Karpas-422 (cell line): ENCODE measurements around the gene SEMA5A. TPM values are rescaled to one million over a fixed set of nuclear protein-coding genes. Genes with fewer than 3 reads are reported as not detected.

ENCODE experiments used
- DNase-seq: peaks from one replicate; pipeline ENCODE4 v3.0.0-alpha.2; 2015
- H2AFZ ChIP-seq: fragments of 200-600 bp; sonication (generic); 2 replicates; pipeline ENCODE4 v1.6.1; 2014; ENCODE audit warnings: antibody characterized with exemption, low read length, mixed read lengths
- H3K27ac ChIP-seq: fragments of 200-600 bp; sonication (generic); 2 replicates; pipeline ENCODE4 v1.5.1; 2014; ENCODE audit warnings: mild to moderate bottlenecking, low read length, moderate library complexity
- H3K27me3 ChIP-seq: fragments of 200-600 bp; sonication (generic); 2 replicates; pipeline ENCODE4 v1.6.1; 2014; ENCODE audit warnings: low read length, mixed read lengths
- H3K36me3 ChIP-seq: fragments of 200-600 bp; sonication (generic); 2 replicates; pipeline ENCODE4 v1.6.1; 2014; ENCODE audit warnings: low read length, mixed read lengths; ENCODE audit not compliant: insufficient read depth
- H3K4me1 ChIP-seq: fragments of 200-600 bp; sonication (generic); 2 replicates; pipeline ENCODE4 v1.6.1; 2014; ENCODE audit warnings: mild to moderate bottlenecking, low read length, mixed read lengths
- H3K4me2 ChIP-seq: fragments of 200-600 bp; sonication (generic); 2 replicates; pipeline ENCODE4 v1.6.1; 2014; ENCODE audit warnings: low read length, low read depth, mild to moderate bottlenecking; ENCODE audit not compliant: poor library complexity, severe bottlenecking
- H3K4me3 ChIP-seq: fragments of 200-600 bp; sonication (generic); 2 replicates; pipeline ENCODE4 v1.5.1; 2014; ENCODE audit warnings: mild to moderate bottlenecking, antibody characterized with exemption, low read length, mixed read lengths
- H3K79me2 ChIP-seq: fragments of 200-600 bp; sonication (generic); 2 replicates; pipeline ENCODE4 v1.6.1; 2014; ENCODE audit warnings: mild to moderate bottlenecking, low read length, mixed read lengths
- H3K9ac ChIP-seq: fragments of 200-600 bp; sonication (generic); 2 replicates; pipeline ENCODE4 v1.6.0; 2014; ENCODE audit warnings: low read length
- H3K9me2 ChIP-seq: fragments of 200-600 bp; sonication (generic), shearing (Covaris generic); replicated peaks from 2 replicates; pipeline ENCODE4 v1.6.0; 2014; ENCODE audit warnings: mild to moderate bottlenecking, low read length, moderate library complexity; ENCODE audit not compliant: insufficient read depth
- H3K9me3 ChIP-seq: fragments of 300-700, 200-600 bp; sonication (generic); 2 replicates; pipeline ENCODE4 v1.6.1; 2014; ENCODE audit warnings: low read length, mixed read lengths
- H4K20me1 ChIP-seq: fragments of 200-600 bp; sonication (generic); 2 replicates; pipeline ENCODE4 v1.6.1; 2014; ENCODE audit warnings: mild to moderate bottlenecking, antibody characterized with exemption, low read length, low read depth; ENCODE audit not compliant: insufficient read depth
- total RNA-seq: library from RNA; depleted of rRNA; stranded (reverse); fragments of >200 nt; shearing (Covaris generic); gene quantifications from 2 replicates; pipeline ENCODE4 v1.2.3, GENCODE V29; 2014; ENCODE audit warnings: low replicate concordance

The SEMA5A gene
- total RNA-seq, 1 experiment from 2014 or later = not detected

DNA sequence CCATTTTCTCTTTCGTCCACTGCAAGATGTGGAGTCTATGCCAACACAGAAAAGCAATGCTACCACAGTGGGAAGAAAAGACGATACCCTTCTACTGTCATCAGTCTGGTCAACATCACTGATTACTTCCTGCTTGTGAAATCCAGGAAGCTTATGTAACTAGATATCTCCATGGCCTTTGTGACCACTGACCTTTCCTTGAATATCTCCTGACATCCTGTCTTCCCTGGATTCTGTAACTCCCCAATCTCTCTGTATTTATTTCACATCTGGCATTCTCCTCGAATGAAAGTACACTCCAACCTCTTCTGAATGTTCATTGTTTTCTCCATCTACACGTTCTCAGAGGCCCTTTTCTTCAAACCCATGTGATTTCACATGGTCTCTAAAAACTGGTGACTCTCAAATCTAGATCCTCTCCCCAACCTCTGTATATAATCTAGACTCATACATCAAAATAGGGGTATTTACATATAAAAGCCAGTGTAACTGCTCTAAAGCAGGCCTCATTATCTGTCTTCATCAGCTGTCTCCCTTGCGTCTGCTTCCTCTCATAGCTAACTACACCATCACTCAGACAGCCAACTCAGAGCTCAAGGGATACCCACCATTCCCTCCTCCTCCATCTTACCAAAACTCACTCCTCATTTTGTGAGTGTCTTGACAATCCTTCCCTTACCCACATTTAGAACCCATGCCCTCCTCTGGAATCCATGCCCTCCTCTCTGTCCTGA is 156.8 kb downstream of the SEMA5A start:
- Histone ChIP-seq H3K9me2 (no peaks in the 10 kb centered on the region), H3K27ac (no peak overlapping the region), H4K20me1 (no peaks in the 10 kb centered on the region), H3K9me3 (no peaks in the 10 kb centered on the region), H3K4me3 (no peak overlapping the region), H2AFZ (no peak overlapping the region), H3K27me3 (no peaks in the 10 kb centered on the region), H3K4me1 (no peaks in the 10 kb centered on the region), H3K9ac (no peak overlapping the region), H3K79me2 (no peaks in the 10 kb centered on the region), H3K4me2 (no peak overlapping the region), H3K36me3 (no peaks in the 10 kb centered on the region)
- no peak for DNase-seq

DNA sequence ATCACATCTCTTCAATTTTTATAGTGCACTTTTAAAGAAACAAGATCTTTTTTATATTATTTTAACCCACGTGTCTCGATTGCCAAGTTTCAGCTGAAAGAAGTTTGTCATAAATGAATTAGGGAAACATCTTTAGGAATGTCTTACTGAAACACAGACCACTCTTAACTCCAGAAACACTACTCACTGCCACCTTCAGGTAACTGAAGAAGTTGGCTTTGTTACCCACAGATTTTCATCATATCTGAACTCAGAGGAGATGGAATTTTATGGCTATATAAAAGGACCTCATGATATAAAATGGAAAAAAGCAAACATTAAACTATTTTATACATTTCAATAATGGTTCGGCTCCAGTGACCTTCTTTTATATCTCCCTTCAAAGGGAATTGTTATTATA is 158.0 kb downstream of the SEMA5A start:
- no peak overlapping the region for H3K4me3 ChIP-seq
- H4K20me1 ChIP-seq = no peaks in the 10 kb centered on the region
- H3K9me3 ChIP-seq = no peaks in the 10 kb centered on the region
- H3K36me3 ChIP-seq = no peaks in the 10 kb centered on the region
- no peaks in the 10 kb centered on the region for H3K27me3 ChIP-seq
- no peaks in the 10 kb centered on the region for H3K4me1 ChIP-seq
- H3K27ac ChIP-seq = no peak overlapping the region
- DNase-seq = no peak
- H3K9ac ChIP-seq = no peak overlapping the region
- H3K79me2 ChIP-seq = no peaks in the 10 kb centered on the region
- no peak overlapping the region for H3K4me2 ChIP-seq
- no peaks in the 10 kb centered on the region for H3K9me2 ChIP-seq
- no peak overlapping the region for H2AFZ ChIP-seq

DNA sequence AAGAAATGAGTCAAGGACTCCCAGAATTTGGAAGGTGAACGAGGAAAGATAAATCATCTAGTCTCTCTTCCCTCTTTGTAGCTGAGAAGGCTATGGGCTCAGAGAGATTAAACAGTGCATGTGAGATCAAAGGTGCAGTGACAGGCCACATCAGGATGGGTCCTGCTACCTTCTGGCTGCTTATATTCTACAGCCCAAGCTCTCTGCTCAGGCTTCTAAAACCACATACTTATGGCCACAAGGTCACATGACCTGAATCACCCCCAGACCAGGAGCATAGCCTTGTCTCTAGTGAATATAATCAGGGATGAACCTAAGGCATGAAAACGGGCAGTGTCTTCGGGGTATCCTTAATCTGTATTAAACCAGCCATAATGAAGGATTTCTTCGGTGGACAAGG is 158.9 kb downstream of the SEMA5A start:
- no peak overlapping the region for H3K9ac ChIP-seq
- H3K27ac ChIP-seq = no peak overlapping the region
- no peaks in the 10 kb centered on the region for H3K9me3 ChIP-seq
- H3K27me3 ChIP-seq = no peaks in the 10 kb centered on the region
- H2AFZ ChIP-seq = no peak overlapping the region
- no peak overlapping the region for H3K4me3 ChIP-seq
- no peaks in the 10 kb centered on the region for H3K79me2 ChIP-seq
- no peaks in the 10 kb centered on the region for H3K9me2 ChIP-seq
- no peak overlapping the region for H3K4me2 ChIP-seq
- no peaks in the 10 kb centered on the region for H4K20me1 ChIP-seq
- no peaks in the 10 kb centered on the region for H3K4me1 ChIP-seq
- H3K36me3 ChIP-seq = no peaks in the 10 kb centered on the region
- DNase-seq = no peak

DNA sequence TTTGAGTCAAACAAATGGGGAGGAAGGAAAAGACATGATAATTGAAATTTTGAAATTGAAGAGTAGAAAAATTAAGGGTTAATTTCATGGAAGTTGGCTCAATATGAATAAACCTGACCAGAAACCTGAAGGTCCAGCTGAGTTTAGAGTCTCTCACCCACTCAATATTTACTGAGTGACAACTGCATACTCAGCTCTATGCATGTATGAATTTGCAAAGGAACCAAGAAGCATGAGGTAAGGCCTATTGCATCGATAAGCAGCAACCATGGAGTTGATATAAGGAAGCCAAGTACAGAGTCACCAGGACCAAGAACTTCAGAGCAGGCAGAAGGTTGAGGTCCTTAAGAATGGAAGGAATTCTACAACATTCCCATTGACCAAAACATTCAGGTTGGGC is 163.4 kb downstream of the SEMA5A start:
- Histone ChIP-seq H3K27me3 (no peaks in the 10 kb centered on the region), H3K9ac (no peak overlapping the region), H3K79me2 (no peaks in the 10 kb centered on the region), H3K4me2 (no peak overlapping the region), H3K36me3 (no peaks in the 10 kb centered on the region), H3K27ac (no peak overlapping the region), H2AFZ (no peak overlapping the region), H3K4me1 (no peaks in the 10 kb centered on the region), H3K9me3 (no peaks in the 10 kb centered on the region; the same call in 1 of the 2 replicates), H3K4me3 (no peak overlapping the region), H4K20me1 (no peaks in the 10 kb centered on the region), H3K9me2 (no peaks in the 10 kb centered on the region)
- no peak for DNase-seq

DNA sequence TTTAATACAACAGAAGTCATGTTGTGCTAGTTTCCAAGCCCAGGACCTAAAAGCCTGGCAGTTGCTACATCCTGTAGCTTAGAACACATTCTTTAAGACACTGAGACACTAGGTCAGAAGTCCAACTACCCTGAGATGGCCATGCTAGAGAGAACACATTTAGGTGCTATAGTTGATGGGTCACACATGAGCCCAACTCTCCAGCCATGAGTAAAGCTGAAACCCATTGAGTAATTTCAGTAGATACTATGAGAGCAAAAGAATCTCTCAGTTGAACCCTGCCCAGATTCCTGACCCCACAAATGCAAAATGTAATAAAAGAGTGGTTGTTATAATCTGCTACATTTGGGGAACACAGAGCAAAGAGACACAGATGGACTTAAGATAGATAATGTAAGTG is 164.4 kb downstream of the SEMA5A start:
- Histone ChIP-seq H3K9ac (no peak overlapping the region), H2AFZ (no peak overlapping the region), H3K4me2 (no peak overlapping the region), H3K4me1 (no peaks in the 10 kb centered on the region), H3K4me3 (no peak overlapping the region), H3K9me3 (no peaks in the 10 kb centered on the region; the same call in 1 of the 2 replicates), H4K20me1 (no peaks in the 10 kb centered on the region), H3K27me3 (no peaks in the 10 kb centered on the region), H3K9me2 (no peaks in the 10 kb centered on the region), H3K36me3 (no peaks in the 10 kb centered on the region), H3K79me2 (no peaks in the 10 kb centered on the region), H3K27ac (no peak overlapping the region)
- DNase-seq = no peak

DNA sequence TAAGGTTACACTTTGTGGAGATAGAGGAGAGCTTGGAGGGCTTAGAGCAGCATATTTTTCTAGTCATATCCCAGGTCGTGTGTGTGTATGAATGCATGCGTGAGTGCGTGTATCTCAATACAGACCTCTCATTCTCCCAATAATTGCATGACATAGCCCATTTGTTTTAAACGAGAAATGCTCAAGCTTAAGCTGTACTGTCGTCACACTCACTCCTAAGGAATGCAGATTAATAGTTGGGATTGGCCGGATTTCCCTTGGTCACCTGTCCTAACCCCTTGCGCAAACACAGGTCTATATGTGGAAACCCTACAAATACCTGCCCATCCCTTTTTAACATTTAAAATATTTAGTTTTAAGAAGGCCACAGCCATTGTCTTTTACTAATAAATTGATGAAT is 165.8 kb downstream of the SEMA5A start:
- Histone ChIP-seq H3K4me3 (no peak overlapping the region), H3K4me1 (no peaks in the 10 kb centered on the region), H3K9me3 (no peaks in the 10 kb centered on the region; the same call in 1 of the 2 replicates), H3K36me3 (no peaks in the 10 kb centered on the region), H3K4me2 (no peak overlapping the region), H3K79me2 (no peaks in the 10 kb centered on the region), H3K9me2 (no peaks in the 10 kb centered on the region), H3K27ac (no peak overlapping the region), H3K27me3 (no peaks in the 10 kb centered on the region), H3K9ac (no peak overlapping the region), H2AFZ (no peak overlapping the region), H4K20me1 (no peaks in the 10 kb centered on the region)
- DNase-seq = no peak

DNA sequence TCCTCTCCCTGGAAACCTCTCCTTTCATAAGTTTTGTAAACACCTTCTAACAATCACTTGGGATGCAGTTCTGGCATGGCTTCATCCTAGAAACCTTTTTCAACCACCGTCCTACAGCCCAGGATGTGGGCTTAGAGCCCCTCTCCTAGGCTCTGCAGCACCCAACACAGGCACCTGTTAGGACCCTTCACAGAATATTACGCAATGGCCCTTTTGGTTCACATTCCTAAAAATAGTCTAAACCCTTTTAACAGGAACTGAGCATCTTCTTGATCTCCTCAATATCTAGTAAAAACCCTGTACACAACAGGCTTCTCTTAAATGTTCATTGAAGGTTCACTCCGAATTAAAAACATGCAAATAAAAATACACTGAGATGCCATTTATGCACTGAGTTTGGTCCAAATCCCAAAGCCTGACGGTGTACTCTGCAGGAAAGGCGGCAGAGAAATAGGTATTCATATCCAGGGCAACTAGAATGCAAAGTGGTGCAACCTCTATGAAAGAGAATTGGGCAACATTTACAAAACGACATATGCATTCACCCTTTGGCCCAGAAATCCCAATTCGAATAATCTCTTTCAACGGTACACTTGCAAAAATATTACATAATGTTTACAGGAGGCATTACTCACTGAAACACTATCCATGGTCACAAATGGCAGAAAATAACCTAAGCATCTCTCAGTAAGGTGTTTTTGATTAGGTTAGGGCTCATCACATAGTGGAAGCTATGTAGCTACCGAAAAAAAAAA is 169.3 kb downstream of the SEMA5A start:
- H2AFZ ChIP-seq = no peak overlapping the region
- no peaks in the 10 kb centered on the region for H3K27me3 ChIP-seq
- H4K20me1 ChIP-seq = no peaks in the 10 kb centered on the region
- no peak for DNase-seq
- no peak overlapping the region for H3K4me3 ChIP-seq
- no peak overlapping the region for H3K9ac ChIP-seq
- H3K79me2 ChIP-seq = no peaks in the 10 kb centered on the region
- H3K36me3 ChIP-seq = no peaks in the 10 kb centered on the region
- no peaks in the 10 kb centered on the region for H3K4me1 ChIP-seq
- H3K9me3 ChIP-seq = peaks cover 5% of the 10 kb centered on the region
- no peak overlapping the region for H3K27ac ChIP-seq
- no peaks in the 10 kb centered on the region for H3K9me2 ChIP-seq
- H3K4me2 ChIP-seq = no peak overlapping the region

DNA sequence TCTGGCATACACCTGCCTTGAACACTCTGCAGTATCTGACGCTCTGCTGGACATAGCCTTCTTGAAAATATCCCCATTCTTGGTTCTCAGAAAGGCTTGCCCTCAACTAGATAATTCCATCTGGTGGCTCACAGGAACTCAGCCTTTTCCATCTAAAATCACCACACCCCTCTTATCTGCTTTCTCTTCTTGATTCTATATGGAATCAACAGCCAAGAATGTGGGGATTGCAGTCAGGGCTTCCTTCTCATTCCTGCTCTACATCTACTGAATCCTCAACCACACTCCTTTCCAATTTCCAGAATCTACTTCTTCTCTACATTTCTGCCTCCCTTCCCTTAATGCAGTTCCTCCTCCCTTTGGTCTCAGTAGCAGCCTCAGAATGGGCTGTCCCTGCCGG is 170.1 kb downstream of the SEMA5A start:
- no peaks in the 10 kb centered on the region for H3K36me3 ChIP-seq
- H3K9ac ChIP-seq = no peak overlapping the region
- no peak overlapping the region for H2AFZ ChIP-seq
- no peak overlapping the region for H3K27ac ChIP-seq
- DNase-seq = no peak
- H4K20me1 ChIP-seq = no peaks in the 10 kb centered on the region
- no peak overlapping the region for H3K4me2 ChIP-seq
- no peaks in the 10 kb centered on the region for H3K4me1 ChIP-seq
- no peak overlapping the region for H3K4me3 ChIP-seq
- H3K9me2 ChIP-seq = no peaks in the 10 kb centered on the region
- H3K27me3 ChIP-seq = no peaks in the 10 kb centered on the region
- no peaks in the 10 kb centered on the region for H3K79me2 ChIP-seq
- H3K9me3 ChIP-seq = peaks cover 5% of the 10 kb centered on the region
